WTC11 (cell line): ENCODE results near the gene CTTN. TPM values are rescaled to one million over a fixed set of nuclear protein-coding genes. Genes with fewer than 3 reads are reported as not detected.

Experiments
- ATAC-seq: fragments of 200-7000 bp; cut with Tn5 transposase; 2 replicates; pipeline ENCODE4 v1.10.0; 2021; ENCODE audit warnings: mild to moderate bottlenecking, moderate library complexity
- CTCF ChIA-PET: fragments of 300-600 bp; sonication (Branson Sonifier 250); formaldehyde crosslinking; loops from one replicate; lab custom pipeline; 2021; ENCODE audit warnings: antibody characterized with exemption; lab: Charles Lee
- POLR2A ChIA-PET: fragments of 350-600 bp; sonication (Branson Sonifier 250); formaldehyde crosslinking; loops from one replicate; lab custom pipeline; 2021; ENCODE audit warnings: antibody characterized with exemption; lab: Charles Lee
- DNase-seq: peaks from one replicate; pipeline ENCODE4 v3.0.0; 2021; ENCODE audit warnings: low spot score
- H3K27ac Mint-ChIP-seq: 2 replicates; pipeline ENCODE4 v1.8.0; 2021; ENCODE audit warnings: mixed read lengths
- H3K27me3 Mint-ChIP-seq: 2 replicates; pipeline ENCODE4 v1.8.0; 2021; ENCODE audit warnings: low read depth, mild to moderate bottlenecking, moderate library complexity, mixed read lengths
- H3K36me3 Mint-ChIP-seq: 2 replicates; pipeline ENCODE4 v1.8.0; 2021; ENCODE audit warnings: mixed read lengths
- H3K4me1 Mint-ChIP-seq: 2 replicates; pipeline ENCODE4 v1.8.0; 2022; ENCODE audit warnings: mixed read lengths
- H3K4me3 Mint-ChIP-seq: 2 replicates; pipeline ENCODE4 v1.8.0; 2021; ENCODE audit warnings: mild to moderate bottlenecking, moderate library complexity, mixed read lengths
- H3K9me3 Mint-ChIP-seq: 2 replicates; pipeline ENCODE4 v1.8.0; 2021; ENCODE audit warnings: mixed read lengths
- AFF4 ChIP-seq: sonication (generic); formaldehyde crosslinking; IDR thresholded peaks from 2 replicates; pipeline ENCODE4 v1.8.1; 2023; ENCODE audit warnings: mild to moderate bottlenecking, missing genetic modification reagents, borderline replicate concordance
- E2F1 ChIP-seq: sonication (generic); formaldehyde crosslinking; IDR thresholded peaks from 2 replicates; pipeline ENCODE4 v1.8.0; 2022; ENCODE audit warnings: mild to moderate bottlenecking, missing genetic modification reagents
- FOXJ3 ChIP-seq: sonication (generic); formaldehyde crosslinking; IDR thresholded peaks from 2 replicates; pipeline ENCODE4 v1.9.0; 2021; ENCODE audit warnings: missing genetic modification reagents, mild to moderate bottlenecking, borderline replicate concordance
- FOXK1 ChIP-seq: sonication (generic); formaldehyde crosslinking; IDR thresholded peaks from 2 replicates; pipeline ENCODE4 v1.8.0; 2022; ENCODE audit warnings: mild to moderate bottlenecking, moderate library complexity, missing genetic modification reagents
- JAZF1 ChIP-seq: fragments of 250-450 bp; sonication (Bioruptor Pico); IDR thresholded peaks from 2 replicates; pipeline ENCODE4 v1.9.0; 2021; ENCODE audit warnings: moderate library complexity, mild to moderate bottlenecking, inconsistent platforms
- MXD4 ChIP-seq: fragments of 250-450 bp; sonication (Bioruptor Pico); IDR thresholded peaks from 2 replicates; pipeline ENCODE4 v1.8.0; 2021; ENCODE audit warnings: mild to moderate bottlenecking, moderate library complexity, borderline replicate concordance
- NFE2L1 ChIP-seq: sonication (generic); formaldehyde crosslinking; IDR thresholded peaks from 2 replicates; pipeline ENCODE4 v1.8.1; 2023; ENCODE audit warnings: missing genetic modification reagents
- NFYB ChIP-seq: sonication (generic); formaldehyde crosslinking; conservative IDR thresholded peaks from 2 replicates; pipeline ENCODE4 v1.8.0; 2022; ENCODE audit warnings: low read depth, missing genetic modification reagents
- OVOL2 ChIP-seq: fragments of 250-450 bp; sonication (Bioruptor Pico); IDR thresholded peaks from 2 replicates; pipeline ENCODE4 v1.9.0; 2021; ENCODE audit warnings: mild to moderate bottlenecking, borderline replicate concordance
- RELA ChIP-seq: sonication (generic); formaldehyde crosslinking; IDR thresholded peaks from 2 replicates; pipeline ENCODE4 v1.8.1; 2022; ENCODE audit warnings: missing genetic modification reagents, mild to moderate bottlenecking, borderline replicate concordance
- TEAD1 ChIP-seq: sonication (generic); formaldehyde crosslinking; IDR thresholded peaks from 2 replicates; pipeline ENCODE4 v1.8.0; 2022; ENCODE audit warnings: mild to moderate bottlenecking, missing genetic modification reagents
- USF2 ChIP-seq: sonication (generic); formaldehyde crosslinking; IDR thresholded peaks from 2 replicates; pipeline ENCODE4 v1.8.1; 2023; ENCODE audit warnings: mild to moderate bottlenecking, missing genetic modification reagents, moderate library complexity
- ZBTB21 ChIP-seq: sonication (generic); formaldehyde crosslinking; IDR thresholded peaks from 2 replicates; pipeline ENCODE4 v1.8.1; 2023; ENCODE audit warnings: mild to moderate bottlenecking, missing genetic modification reagents, borderline replicate concordance
- ZMAT4 ChIP-seq: fragments of 250-450 bp; sonication (Bioruptor Pico); IDR thresholded peaks from 2 replicates; pipeline ENCODE4 v1.9.0; 2021; ENCODE audit warnings: mild to moderate bottlenecking
- ZNF138 ChIP-seq: sonication (generic); formaldehyde crosslinking; conservative IDR thresholded peaks from 2 replicates; pipeline ENCODE4 v1.8.1; 2022; ENCODE audit warnings: mild to moderate bottlenecking, moderate library complexity, missing genetic modification reagents
- ZNF232 ChIP-seq: sonication (generic); formaldehyde crosslinking; IDR thresholded peaks from 2 replicates; pipeline ENCODE4 v1.8.0; 2022; ENCODE audit warnings: mild to moderate bottlenecking, missing genetic modification reagents
- ZNF317 ChIP-seq: sonication (generic); formaldehyde crosslinking; IDR thresholded peaks from 2 replicates; pipeline ENCODE4 v1.8.1; 2023; ENCODE audit warnings: low read depth, mild to moderate bottlenecking, moderate library complexity, missing genetic modification reagents, borderline replicate concordance
- total RNA-seq: library from RNA; stranded (reverse); gene quantifications from 3 replicates; pipeline ENCODE4 v1.2.3, GENCODE V29; 2021
- TF ChIP-seq, protein P1 (sequence below): sonication (generic); formaldehyde crosslinking; IDR thresholded peaks from 2 replicates; pipeline ENCODE4 v1.8.1; 2023; ENCODE audit warnings: mild to moderate bottlenecking, moderate library complexity, missing genetic modification reagents
- TF ChIP-seq, protein P2 (sequence below): sonication (generic); formaldehyde crosslinking; IDR thresholded peaks from 2 replicates; pipeline ENCODE4 v1.8.1; 2022; ENCODE audit warnings: mild to moderate bottlenecking, missing genetic modification reagents, moderate library complexity, borderline replicate concordance

Gene CTTN
- total RNA-seq, 1 experiment from 2014 or later: 281 TPM

DNA sequence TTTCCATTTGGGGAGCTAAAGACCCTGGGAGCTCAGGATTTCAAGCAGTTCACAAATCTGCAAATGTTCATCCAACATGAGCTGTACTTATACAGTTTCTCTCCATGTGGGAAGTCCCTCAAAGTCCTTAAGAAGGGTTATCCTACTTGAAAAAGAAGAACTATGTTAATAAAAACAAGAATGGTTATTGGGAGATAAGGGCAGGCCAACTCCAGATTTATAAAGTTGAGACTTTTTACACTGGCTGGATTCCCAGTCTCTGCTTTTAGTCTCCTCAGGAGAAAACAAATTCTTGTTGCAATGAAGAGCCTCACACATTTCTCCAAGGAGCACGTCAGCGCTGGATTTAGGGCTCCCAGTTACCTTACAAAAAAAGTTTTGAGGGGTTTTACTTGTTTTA, 34.2 kb upstream of the CTTN start:
- no peak for ATAC-seq
- DNase-seq: no peak
- Mint-ChIP-seq H3K36me3 (peaks cover 67% of the 10 kb centered on the region), H3K27me3 (no peaks in the 10 kb centered on the region), H3K4me1 (no peaks in the 10 kb centered on the region), H3K27ac (no peak overlapping the region), H3K4me3 (no peak overlapping the region), H3K9me3 (no peaks in the 10 kb centered on the region)
- no peak for TF ChIP-seq AFF4 (CRISPR knock-in tag)
- no peak for TF ChIP-seq MXD4 (CRISPR knock-in tag)
- TF ChIP-seq ZNF232 (CRISPR knock-in tag): no peak
- TF ChIP-seq, protein P1, sequence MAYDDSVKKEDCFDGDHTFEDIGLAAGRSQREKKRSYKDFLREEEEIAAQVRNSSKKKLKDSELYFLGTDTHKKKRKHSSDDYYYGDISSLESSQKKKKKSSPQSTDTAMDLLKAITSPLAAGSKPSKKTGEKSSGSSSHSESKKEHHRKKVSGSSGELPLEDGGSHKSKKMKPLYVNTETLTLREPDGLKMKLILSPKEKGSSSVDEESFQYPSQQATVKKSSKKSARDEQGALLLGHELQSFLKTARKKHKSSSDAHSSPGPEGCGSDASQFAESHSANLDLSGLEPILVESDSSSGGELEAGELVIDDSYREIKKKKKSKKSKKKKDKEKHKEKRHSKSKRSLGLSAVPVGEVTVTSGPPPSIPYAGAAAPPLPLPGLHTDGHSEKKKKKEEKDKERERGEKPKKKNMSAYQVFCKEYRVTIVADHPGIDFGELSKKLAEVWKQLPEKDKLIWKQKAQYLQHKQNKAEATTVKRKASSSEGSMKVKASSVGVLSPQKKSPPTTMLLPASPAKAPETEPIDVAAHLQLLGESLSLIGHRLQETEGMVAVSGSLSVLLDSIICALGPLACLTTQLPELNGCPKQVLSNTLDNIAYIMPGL (CRISPR knock-in tag): no peak
- no peak for TF ChIP-seq NFE2L1 (CRISPR knock-in tag)
- TF ChIP-seq OVOL2 (CRISPR knock-in tag): no peak
- TF ChIP-seq FOXJ3: no peak
- CTCF ChIA-PET: no interaction called here
- POLR2A ChIA-PET: no interaction called here

GRCh38 chr11:70364745-70365543, 33.4 kb upstream of the CTTN start:
- H3K4me3 Mint-ChIP-seq: no peak overlapping the region
- H3K9me3 Mint-ChIP-seq: no peaks in the 10 kb centered on the region
- peak overlapping the region; percentile 63 for H3K27ac Mint-ChIP-seq
- ChIA-PET CTCF (no interaction called here), POLR2A (no interaction called here)
- ATAC-seq: no peak
- H3K27me3 Mint-ChIP-seq: no peaks in the 10 kb centered on the region
- peaks cover 67% of the 10 kb centered on the region for H3K36me3 Mint-ChIP-seq
- DNase-seq: no peak
- no peaks in the 10 kb centered on the region for H3K4me1 Mint-ChIP-seq
- TF ChIP-seq ZMAT4 (CRISPR knock-in tag) (no peak), AFF4 (CRISPR knock-in tag) (no peak), E2F1 (no peak), TEAD1 (no peak), ZNF317 (CRISPR knock-in tag) (no peak), JAZF1 (CRISPR knock-in tag) (no peak), NFYB (CRISPR knock-in tag) (no peak), USF2 (no peak), NFE2L1 (CRISPR knock-in tag) (no peak), ZNF138 (no peak), FOXK1 (CRISPR knock-in tag) (no peak), ZBTB21 (CRISPR knock-in tag) (no peak), RELA (CRISPR knock-in tag) (no peak)
- TF ChIP-seq, protein P2, sequence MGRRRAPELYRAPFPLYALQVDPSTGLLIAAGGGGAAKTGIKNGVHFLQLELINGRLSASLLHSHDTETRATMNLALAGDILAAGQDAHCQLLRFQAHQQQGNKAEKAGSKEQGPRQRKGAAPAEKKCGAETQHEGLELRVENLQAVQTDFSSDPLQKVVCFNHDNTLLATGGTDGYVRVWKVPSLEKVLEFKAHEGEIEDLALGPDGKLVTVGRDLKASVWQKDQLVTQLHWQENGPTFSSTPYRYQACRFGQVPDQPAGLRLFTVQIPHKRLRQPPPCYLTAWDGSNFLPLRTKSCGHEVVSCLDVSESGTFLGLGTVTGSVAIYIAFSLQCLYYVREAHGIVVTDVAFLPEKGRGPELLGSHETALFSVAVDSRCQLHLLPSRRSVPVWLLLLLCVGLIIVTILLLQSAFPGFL (CRISPR knock-in tag): no peak
